NCI-H510A (cell line): ENCODE measurements around the gene CBL.

Experiments used
- DNase-seq: peaks from one replicate; lab custom pipeline; 2025; lab: John Stamatoyannopoulos, UW

Gene CBL

DNA sequence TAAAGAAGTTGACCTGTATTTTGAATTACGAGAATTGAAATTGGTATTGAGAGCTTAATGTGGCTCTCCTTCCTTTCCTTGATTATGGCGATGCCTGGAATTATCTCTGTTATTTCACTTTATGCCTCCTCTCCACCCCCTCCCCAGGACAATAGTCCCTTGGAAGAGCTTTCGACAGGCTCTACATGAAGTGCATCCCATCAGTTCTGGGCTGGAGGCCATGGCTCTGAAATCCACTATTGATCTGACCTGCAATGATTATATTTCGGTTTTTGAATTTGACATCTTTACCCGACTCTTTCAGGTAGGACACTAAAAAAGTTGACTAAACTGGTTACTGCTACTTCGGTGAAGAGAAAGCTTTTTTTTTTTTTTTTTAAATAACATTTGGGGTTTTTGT is 67.6 kb downstream of the CBL start:
- no peak for DNase-seq

DNA sequence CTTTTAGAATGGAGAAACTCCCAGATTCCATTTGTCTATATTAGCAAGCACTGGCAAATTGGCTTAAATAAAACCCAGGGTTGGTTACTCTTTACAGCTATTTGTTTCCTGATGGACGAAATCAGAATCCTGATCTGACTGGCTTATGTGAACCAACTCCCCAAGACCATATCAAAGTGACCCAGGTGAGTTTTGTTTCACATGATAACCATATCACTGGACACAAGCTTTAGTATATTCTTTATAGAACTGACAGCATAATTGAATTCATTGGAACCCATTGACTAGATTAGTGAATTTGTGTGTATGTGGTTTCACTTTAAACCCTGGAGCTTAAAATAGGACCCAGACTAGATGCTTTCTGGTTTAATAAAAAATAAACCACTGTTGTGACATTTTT is 71.5 kb downstream of the CBL start:
- no peak for DNase-seq

GRCh38 chr11:119282495-119282894 is 76.4 kb downstream of the CBL start:
- no peak for DNase-seq

- DNase-seq = no peak
These were observed 78.4 kb downstream of the CBL start for GRCh38 chr11:119284344-119285157.

DNA sequence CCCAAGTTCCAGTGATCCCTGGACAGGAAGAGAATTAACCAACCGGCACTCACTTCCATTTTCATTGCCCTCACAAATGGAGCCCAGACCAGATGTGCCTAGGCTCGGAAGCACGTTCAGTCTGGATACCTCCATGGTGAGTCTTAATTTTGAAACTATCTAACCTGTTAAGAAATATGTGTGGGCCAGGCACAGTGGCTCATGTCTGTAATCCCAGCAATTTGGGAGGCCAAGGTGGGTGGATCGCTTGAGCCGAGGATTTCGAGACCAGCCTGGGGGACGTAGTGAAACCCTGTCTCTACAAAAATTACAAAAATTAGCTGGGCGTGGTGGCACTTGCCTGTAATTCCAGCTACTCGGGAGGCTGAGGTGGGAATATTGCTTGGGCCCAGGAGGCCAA is 79.3 kb downstream of the CBL start:
- no peak for DNase-seq

DNA sequence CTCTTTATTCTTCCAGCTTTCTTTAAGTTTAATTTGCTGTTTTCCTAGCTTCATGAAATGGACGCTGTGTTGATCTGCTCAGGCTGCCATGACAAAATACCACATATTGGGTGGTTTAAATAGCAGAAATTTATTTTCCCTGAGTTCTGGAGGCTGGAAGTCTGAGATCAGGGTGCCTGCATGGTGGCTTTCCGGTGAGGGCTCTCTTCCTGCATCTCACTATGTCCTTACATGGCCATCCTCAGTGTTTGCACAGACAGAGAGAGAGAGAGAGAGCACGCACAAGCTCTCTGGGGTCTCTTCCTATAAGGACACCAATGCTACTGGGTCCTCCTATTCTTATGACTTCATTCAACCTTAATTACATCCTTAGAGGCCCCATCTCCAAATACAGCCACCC is 82.1 kb downstream of the CBL start:
- no peak for DNase-seq

GRCh38 chr11:119290894-119291497 is 84.9 kb downstream of the CBL start:
- DNase-seq = no peak

GRCh38 chr11:119293461-119293860 is 87.3 kb downstream of the CBL start:
- DNase-seq = no peak

GRCh38 chr11:119295178-119295577 is 89.0 kb downstream of the CBL start:
- no peak for DNase-seq

DNA sequence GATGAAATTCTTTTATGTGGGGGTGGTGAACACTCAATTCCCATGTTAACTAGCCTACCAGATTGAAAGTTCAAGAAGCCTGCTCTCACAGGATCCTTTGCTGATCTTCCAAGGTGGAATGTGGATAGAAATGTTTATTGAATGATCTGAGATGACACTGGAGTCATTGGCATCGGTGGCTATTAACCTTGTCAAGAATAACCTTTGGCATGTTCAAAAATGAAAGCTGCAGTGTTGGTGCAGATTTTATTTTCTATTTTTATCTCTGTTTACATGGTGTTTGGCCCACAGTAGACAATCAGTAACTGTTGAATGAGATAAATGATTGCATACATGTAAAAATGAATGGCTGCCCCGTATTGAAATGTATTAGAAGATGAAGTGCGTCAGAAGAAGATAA is 91.8 kb downstream of the CBL start:
- no peak for DNase-seq

GRCh38 chr11:119298726-119299125 is 92.6 kb downstream of the CBL start:
- no peak for DNase-seq

DNA sequence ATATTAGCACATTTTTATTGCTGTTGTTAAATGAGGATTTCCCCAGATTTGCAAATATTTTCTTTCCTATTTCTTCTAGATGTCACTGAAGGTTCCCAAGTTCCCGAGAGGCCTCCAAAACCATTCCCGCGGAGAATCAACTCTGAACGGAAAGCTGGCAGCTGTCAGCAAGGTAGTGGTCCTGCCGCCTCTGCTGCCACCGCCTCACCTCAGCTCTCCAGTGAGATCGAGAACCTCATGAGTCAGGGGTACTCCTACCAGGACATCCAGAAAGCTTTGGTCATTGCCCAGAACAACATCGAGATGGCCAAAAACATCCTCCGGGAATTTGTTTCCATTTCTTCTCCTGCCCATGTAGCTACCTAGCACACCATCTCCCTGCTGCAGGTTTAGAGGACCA is 93.3 kb downstream of the CBL start:
- DNase-seq = no peak

DNA sequence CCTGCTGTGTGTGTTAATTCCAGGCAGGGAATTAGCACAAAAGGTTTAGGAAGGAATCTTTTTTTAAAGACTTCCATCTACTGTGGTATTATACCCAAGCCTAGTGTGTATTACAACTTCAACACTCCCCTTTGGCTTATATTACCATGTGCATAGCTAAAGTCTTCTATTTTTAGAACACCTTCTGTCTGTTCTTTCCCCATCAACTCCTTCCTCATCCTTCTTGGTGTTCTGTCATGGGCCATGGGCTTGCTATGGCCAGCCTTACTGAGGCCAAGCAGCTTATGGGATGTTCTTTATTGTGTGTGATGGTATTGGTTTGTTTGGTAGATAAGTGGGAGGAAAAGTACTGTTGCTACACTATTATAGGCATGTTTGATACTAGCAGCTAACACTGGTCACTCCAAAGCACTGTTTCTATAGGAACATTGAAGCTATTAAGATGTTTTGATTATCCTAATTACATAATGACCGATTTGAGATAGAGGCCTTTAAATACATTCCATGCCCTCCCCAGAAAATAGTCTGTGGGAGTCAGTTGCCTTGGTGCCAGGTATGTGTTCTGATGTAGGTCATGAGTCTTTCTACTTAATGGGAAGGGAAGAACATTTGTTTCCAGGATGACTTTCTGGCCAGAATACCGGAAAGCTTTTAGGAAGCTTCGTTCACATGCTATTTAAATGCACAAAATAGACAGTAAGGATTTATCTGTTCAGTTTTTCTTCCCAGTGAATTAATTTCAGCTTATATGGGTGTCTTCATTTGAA is 94.2 kb downstream of the CBL start:
- DNase-seq = no peak

DNA sequence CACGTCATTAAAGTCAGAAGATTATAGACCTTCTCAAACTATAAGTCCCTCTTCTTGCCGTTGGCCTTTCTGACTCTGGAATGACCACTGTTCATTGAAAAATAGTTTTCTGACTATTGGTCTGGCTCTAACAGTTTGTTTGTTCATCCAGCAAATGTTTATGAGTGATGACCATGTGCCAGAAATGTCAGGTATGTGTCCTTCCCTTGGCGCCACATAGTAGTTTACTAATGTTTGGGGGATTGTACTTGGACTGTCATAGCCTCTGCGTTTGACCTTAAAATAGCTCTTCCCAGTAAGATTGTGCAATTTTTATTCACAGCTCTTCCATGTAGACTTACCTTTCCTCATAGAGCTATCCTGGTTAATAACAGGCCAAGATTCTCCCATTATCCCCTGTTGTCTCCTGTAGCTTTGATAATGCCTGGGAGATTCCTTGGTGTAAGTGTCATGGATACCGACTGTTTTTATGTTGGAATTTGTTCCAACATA is 97.1 kb downstream of the CBL start:
- DNase-seq = no peak

DNA sequence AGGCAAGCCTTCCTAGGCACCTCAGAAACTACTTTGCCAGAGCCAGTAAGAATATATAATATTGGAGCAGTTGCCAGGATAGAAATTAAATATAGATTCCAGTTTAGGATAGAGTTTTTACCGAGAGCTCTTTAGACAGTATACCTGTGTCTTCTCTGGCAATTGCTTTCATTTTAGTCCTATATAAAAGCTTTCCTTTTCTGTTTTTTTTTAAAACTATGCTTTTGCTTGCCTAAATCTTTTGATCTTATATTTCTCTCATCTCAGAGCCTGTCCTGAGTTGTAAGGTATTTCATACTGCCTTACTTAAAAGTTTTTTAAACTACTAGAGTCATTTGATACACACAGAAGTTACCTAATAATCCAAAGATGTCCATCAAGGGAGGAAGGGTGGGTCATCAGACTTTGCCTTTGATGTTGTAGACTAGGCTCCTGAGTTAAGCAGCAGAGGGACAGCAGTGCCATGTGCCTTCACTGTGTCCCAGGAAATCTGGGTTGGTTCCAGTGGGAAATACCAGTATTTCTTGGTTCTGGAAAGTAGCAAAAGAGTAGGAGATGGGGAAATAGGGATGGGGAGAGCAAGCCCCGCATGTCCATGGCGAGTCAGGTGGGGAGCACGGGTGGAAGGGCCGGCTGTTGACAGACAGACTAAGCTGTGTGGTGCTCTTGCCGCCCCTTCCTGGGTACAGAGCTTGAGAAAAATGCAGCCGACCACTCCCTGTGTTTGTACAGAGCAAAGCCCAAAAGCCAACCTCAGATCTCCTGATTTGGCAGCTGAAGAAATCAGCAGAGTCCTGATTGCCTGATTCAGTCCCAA is 99.6 kb downstream of the CBL start:
- DNase-seq = no peak

DNA sequence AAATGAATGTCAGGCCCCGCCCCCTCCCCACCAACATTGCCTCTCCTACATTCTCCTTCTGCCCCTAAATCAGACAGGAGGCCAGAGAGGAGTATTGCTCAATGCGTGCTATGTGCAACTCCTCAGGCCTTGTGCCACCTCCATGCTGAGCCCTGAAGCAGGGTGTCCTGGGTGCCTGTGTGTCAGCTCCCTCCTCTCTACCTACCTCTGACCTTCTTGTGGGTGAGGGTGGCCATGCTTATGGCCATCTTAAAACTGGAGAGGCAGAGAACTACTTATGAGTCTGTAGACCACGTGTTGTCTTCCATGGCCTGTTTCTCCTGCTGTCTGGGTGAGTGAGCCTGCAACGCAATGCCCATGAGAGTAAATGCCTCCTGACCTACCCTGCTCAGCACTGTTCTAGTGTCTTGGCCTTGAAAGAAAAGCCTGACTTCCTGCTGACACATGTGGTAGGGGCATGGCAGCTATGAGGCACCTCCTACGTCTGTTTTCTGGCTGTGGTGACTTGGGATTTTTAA is 100.3 kb downstream of the CBL start:
- DNase-seq = no peak

- DNase-seq = no peak
These were observed 101.1 kb downstream of the CBL start for GRCh38 chr11:119307219-119307618.

- DNase-seq = no peak
These were observed 101.8 kb downstream of the CBL start for GRCh38 chr11:119307974-119308373.

DNA sequence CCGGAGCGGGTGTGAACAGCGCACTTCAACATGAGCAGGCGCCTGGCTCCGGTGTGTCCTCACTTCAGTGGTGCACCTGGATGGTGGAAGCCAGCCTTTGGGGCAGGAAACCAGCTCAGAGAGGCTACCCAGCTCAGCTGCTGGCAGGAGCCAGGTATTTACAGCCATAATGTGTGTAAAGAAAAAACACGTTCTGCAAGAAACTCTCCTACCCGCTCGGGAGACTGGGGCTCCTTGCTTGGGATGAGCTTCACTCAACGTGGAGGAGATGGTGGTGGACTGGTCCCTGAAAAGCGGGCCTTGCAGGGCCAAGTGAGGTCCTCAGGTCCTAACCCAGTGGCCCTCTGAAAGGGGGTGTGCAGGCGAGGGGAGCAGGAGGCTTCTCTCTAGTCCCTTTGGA is 103.3 kb downstream of the CBL start:
- no peak for DNase-seq

DNA sequence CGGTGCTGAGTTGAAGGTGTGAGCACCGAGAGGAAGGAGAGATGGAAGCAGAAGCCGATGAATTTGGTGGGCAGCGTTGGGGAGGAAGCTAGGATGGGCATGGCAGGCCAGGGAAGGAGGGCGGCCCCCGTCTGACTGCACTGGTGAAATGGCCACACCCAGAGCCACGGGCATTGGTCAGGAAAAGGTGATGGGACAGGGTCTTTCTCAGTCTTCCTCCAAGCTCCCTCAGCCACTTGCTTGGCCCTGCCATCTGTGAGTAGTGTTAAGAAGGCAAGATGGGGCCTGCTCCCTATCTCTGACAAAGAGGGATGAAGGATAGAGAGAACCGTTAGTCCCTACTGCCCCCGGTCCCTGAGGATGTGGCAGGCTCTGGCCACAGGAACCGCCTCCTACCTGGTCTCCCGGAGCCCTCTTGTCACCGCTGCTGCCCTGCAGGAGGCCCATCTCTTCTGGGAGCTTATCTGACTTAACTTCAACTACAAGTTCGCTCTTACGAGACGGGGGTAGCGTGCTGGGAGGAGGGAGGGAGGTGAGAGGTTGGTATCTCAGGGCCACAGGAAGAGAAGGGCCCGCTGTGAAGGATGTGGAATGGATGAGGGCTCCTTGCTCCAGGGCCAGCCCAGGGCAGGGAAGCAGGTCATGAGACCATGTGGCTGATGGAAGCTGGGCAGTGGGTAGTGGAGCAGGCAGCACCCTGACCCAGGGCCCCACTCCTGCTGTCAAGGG is 104.0 kb downstream of the CBL start:
- DNase-seq = no peak

GRCh38 chr11:119310682-119311052 is 104.5 kb downstream of the CBL start:
- DNase-seq = no peak
